22Rv1 (cell line): Measurements from ENCODE around the gene TXLNG.

ENCODE experiments used
- H3K27ac ChIP-seq: fragments of 450-650 bp; 2 replicates; pipeline ENCODE4 v1.5.1; 2017
- ZFX ChIP-seq: fragments of 450-650 bp; IDR thresholded peaks from 2 replicates; pipeline ENCODE4 v1.6.1; 2017; ENCODE audit warnings: antibody characterized with exemption, borderline replicate concordance
- TF ChIP-seq, protein P1 (sequence below): fragments of 450-650 bp; IDR thresholded peaks from 2 replicates; pipeline ENCODE4 v1.5.1; 2017; ENCODE audit warnings: mild to moderate bottlenecking

Gene TXLNG

DNA sequence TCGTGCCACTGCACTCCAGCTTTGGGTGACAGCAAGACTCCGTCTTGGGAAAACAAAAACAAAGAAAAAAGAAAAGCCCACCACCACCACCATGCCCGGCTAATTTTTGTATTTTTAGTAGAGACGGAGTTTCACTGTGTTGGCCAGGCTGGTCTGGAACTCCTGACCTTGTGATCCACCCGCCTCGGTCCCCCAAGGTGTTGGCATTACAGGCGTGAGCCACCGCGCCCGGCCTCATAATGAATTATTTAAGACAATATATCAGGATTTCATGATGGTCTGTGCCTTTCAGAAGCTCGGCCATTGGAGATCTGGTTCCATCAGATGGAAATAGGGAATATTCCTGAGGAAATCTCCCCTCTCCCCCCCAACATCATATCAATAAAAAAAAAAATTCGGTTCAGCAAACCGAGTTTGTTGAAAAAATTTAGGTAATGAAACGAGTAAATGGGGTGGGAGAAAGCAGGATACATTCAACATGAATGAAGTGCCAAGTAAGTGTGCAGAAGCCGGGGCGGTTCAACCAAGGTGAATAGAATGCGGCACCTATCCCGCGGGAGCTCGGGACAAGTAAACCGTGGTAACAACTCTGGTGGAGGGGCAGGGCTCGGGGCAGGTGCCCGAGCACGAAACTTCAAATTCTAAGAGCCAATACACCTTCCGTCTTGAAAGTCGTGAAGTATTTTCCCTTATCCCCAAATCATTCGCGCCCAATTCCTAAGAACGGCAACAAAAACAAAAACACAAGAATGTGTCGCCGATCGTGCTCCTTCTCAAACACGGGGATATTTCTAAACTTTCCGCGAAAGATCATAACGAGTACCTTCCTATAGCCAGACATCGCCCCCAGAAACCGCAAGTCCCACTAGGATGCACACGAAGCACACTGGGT, 773 bp upstream of the TXLNG start:
- peak overlapping the region; percentile 55; the same call in 1 of the 2 replicates for H3K27ac ChIP-seq
- no peak for TF ChIP-seq ZFX
- TF ChIP-seq, protein P1, sequence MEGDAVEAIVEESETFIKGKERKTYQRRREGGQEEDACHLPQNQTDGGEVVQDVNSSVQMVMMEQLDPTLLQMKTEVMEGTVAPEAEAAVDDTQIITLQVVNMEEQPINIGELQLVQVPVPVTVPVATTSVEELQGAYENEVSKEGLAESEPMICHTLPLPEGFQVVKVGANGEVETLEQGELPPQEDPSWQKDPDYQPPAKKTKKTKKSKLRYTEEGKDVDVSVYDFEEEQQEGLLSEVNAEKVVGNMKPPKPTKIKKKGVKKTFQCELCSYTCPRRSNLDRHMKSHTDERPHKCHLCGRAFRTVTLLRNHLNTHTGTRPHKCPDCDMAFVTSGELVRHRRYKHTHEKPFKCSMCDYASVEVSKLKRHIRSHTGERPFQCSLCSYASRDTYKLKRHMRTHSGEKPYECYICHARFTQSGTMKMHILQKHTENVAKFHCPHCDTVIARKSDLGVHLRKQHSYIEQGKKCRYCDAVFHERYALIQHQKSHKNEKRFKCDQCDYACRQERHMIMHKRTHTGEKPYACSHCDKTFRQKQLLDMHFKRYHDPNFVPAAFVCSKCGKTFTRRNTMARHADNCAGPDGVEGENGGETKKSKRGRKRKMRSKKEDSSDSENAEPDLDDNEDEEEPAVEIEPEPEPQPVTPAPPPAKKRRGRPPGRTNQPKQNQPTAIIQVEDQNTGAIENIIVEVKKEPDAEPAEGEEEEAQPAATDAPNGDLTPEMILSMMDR: no peak

DNA sequence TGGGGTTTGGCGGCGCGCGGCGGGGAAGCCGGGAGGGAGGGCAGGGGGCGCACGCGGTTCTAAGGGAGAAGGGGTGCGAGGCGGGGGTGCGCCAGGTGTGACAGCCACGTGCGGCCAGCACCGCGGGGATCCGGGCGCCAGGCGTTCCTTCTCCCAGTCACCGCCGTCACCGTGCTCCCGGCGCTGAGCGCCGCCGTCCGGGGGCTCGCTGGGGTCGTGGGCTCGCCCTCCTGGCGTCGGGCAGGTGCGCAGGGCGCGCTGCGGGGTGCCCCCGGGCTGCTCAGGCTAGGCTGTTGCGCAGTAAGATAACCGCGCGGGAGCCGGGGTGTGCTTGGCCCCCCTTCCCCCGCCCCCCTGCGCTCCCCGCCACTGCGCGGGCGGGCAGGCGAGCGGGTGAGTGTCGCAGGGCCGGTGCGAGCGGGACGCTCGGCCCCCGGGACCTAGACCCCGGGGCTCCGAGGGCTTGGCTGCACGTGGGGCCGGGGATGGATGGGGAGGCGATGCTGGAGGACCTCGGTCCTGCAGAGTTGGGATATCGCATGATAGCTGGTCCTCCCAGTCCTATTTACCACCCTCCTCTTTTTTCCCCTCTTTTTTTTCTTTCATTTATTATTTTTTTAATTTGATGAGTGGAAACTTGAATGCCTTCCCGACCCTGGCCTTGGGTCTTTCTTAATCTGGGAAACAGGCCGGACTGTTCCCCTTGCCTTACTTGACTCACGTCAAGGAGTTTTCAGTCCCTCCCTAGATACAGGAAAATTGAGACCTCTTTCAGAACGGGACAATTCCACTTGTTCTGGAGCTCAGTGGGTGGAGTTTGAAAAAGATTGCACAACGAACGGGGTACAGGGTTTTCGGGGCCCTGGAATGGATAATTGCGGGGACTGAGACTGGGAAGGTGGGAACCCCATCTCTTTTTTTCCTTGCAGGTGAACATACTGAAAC, 797 bp downstream of the TXLNG start:
- peak overlapping the region; percentile 55 for H3K27ac ChIP-seq

GRCh38 chrX:16788477-16788876, 2.2 kb downstream of the TXLNG start:
- TF ChIP-seq ZFX: no peak
- TF ChIP-seq, protein P1: no peak
- no peak overlapping the region for H3K27ac ChIP-seq

More for the DNA sequence above, 797 bp downstream of the TXLNG start:
- no peak for TF ChIP-seq ZFX
- TF ChIP-seq, protein P1: no peak

- H3K27ac ChIP-seq: no peak overlapping the region
- TF ChIP-seq ZFX: no peak
- TF ChIP-seq, protein P1: no peak
Observed at GRCh38 chrX:16796298-16796697, 10.0 kb downstream of the TXLNG start.

- H3K27ac ChIP-seq: no peak overlapping the region
Observed at GRCh38 chrX:16797358-16797757, 11.1 kb downstream of the TXLNG start.

GRCh38 chrX:16797841-16798240, 11.6 kb downstream of the TXLNG start:
- TF ChIP-seq ZFX: no peak
- TF ChIP-seq, protein P1: no peak
- H3K27ac ChIP-seq: no peak overlapping the region

More at GRCh38 chrX:16797358-16797757, 11.1 kb downstream of the TXLNG start:
- TF ChIP-seq ZFX: no peak

- no peak for TF ChIP-seq ZFX
- TF ChIP-seq, protein P1: no peak
- H3K27ac ChIP-seq: no peak overlapping the region
Observed at GRCh38 chrX:16804923-16805464, 18.7 kb downstream of the TXLNG start.
